HG02763 (cell line): ENCODE data around the gene CALR.
"Not testable (repeated sequence)": the region's sequence is repeated elsewhere in the genome, so short reads cannot be mapped to it uniquely, and the experiment has no call there.

Experiments
- ATAC-seq: cut with Tn5 transposase; IDR thresholded peaks from one replicate; pipeline ENCODE4 v1.9.1; 2021; ENCODE audit warnings: mild to moderate bottlenecking, moderate library complexity; ENCODE audit not compliant: unreplicated experiment

The CALR gene

GRCh38 chr19:12976109-12976508 lies 37.7 kb downstream of the CALR start:
- not testable (repeated sequence) for ATAC-seq

- no peak for ATAC-seq
Measured at GRCh38 chr19:12979974-12980373, 41.6 kb downstream of the CALR start.

GRCh38 chr19:12982648-12983047 lies 44.2 kb downstream of the CALR start:
- no peak for ATAC-seq

GRCh38 chr19:12983091-12983490 lies 44.7 kb downstream of the CALR start:
- ATAC-seq: no peak

- ATAC-seq: peak; percentile 50
Measured at GRCh38 chr19:12983542-12984142, 45.2 kb downstream of the CALR start.

- no peak for ATAC-seq
Measured at GRCh38 chr19:12984143-12984627, 45.8 kb downstream of the CALR start.

GRCh38 chr19:12984683-12985048 lies 46.3 kb downstream of the CALR start:
- no peak for ATAC-seq

GRCh38 chr19:12985049-12985776 lies 46.8 kb downstream of the CALR start:
- no peak for ATAC-seq

GRCh38 chr19:12986726-12987125 lies 48.3 kb downstream of the CALR start:
- no peak for ATAC-seq

- ATAC-seq: no peak
Measured at GRCh38 chr19:12987190-12987589, 48.8 kb downstream of the CALR start.

- ATAC-seq: no peak
Measured at GRCh38 chr19:12987781-12988180, 49.4 kb downstream of the CALR start.

- no peak for ATAC-seq
Measured at GRCh38 chr19:12990431-12990830, 52.0 kb downstream of the CALR start.

GRCh38 chr19:12990853-12991252 lies 52.4 kb downstream of the CALR start:
- ATAC-seq: no peak

- ATAC-seq: no peak
Measured at GRCh38 chr19:12991296-12991695, 52.9 kb downstream of the CALR start.

GRCh38 chr19:12992729-12993128 lies 54.3 kb downstream of the CALR start:
- ATAC-seq: no peak

GRCh38 chr19:12993562-12993961 lies 55.2 kb downstream of the CALR start:
- no peak for ATAC-seq
